Naive B cell (primary cell): ENCODE results near the gene F12. TPM values are rescaled to one million over a fixed set of nuclear protein-coding genes. Genes with fewer than 3 reads are reported as not detected.

ENCODE experiments used
- ATAC-seq, 2 donors: fragments of 150-1000 bp; cut with Tn5 transposase; 2 replicates each; pipeline ENCODE4 v1.10.0; 2021; ENCODE audit warnings: low read depth in 2 of 2, mild to moderate bottlenecking in 2 of 2, moderate library complexity in 2 of 2
- DNase-seq: peaks from one replicate; pipeline ENCODE4 v3.0.0; 2022
- H3K27ac Mint-ChIP-seq, 6 donors: one replicate each; pipeline ENCODE4 v1.8.0; 2020 to 2022; ENCODE audit warnings: mild to moderate bottlenecking in 6 of 6, mixed read lengths in 6 of 6, moderate library complexity in 5 of 6, inconsistent platforms in 2 of 6
- H3K27me3 Mint-ChIP-seq, 3 donors: one replicate each; pipeline ENCODE4 v1.8.0; 2021 to 2022; ENCODE audit warnings: mixed read lengths in 3 of 3, mild to moderate bottlenecking in 1 of 3
- H3K36me3 Mint-ChIP-seq, 2 donors: one replicate each; pipeline ENCODE4 v1.8.0; 2020 to 2022; ENCODE audit warnings: mixed read lengths in 2 of 2, inconsistent platforms in 1 of 2, mild to moderate bottlenecking in 1 of 2
- H3K4me1 Mint-ChIP-seq, 3 donors: one replicate each; pipeline ENCODE4 v1.8.0; 2020 to 2022; ENCODE audit warnings: mixed read lengths in 3 of 3, inconsistent platforms in 1 of 3, mild to moderate bottlenecking in 1 of 3, moderate library complexity in 1 of 3
- H3K4me3 Mint-ChIP-seq, 8 donors: one replicate each; pipeline ENCODE4 v1.8.0; 2020 to 2022; ENCODE audit warnings: mild to moderate bottlenecking in 8 of 8, mixed read lengths in 8 of 8, moderate library complexity in 8 of 8, inconsistent platforms in 2 of 8
- H3K9me3 Mint-ChIP-seq, 7 donors: one replicate each; pipeline ENCODE4 v1.8.0; 2020 to 2022; ENCODE audit warnings: mixed read lengths in 7 of 7, mild to moderate bottlenecking in 5 of 7, inconsistent platforms in 2 of 7, moderate library complexity in 1 of 7
- polyA plus RNA-seq, 6 donors: library from polyadenylated mRNA; unstranded; fragments of 300-500 nt; fragmentation: Illumina TruSeq; gene quantifications; one replicate each; pipeline ENCODE4 v1.2.3, GENCODE V29; 2021; ENCODE audit warnings: low read depth in 6 of 6

Gene F12
- polyA plus RNA-seq, 6 donors from 2014 or later, result 0.56 to 1.4 (median 0.57) TPM; not detected in 3

- peak overlapping the region in 2 of 8 donors; percentile 30 to 83 for H3K4me3 Mint-ChIP-seq
These were observed 24.4 kb upstream of the F12 start for GRCh38 chr5:177433658-177434217.

GRCh38 chr5:177432839-177433657, 23.7 kb upstream of the F12 start:
- ATAC-seq, result no peak
- Mint-ChIP-seq H3K4me3 (peak overlapping the region in 4 of 8 donors; percentile 43 to 83 (median 72)), H3K36me3 (peaks cover 0 to 8% of the 10 kb centered on the region in 2 donors), H3K9me3 (no peaks in the 10 kb centered on the region), H3K27me3 (no peaks in the 10 kb centered on the region), H3K4me1 (peaks cover 40 to 61% (median 60%) of the 10 kb centered on the region in 3 donors), H3K27ac (peak overlapping the region in 5 of 6 donors; percentile 68 to 99 (median 84))
- DNase-seq, result no peak

More at GRCh38 chr5:177433658-177434217, 24.4 kb upstream of the F12 start:
- Mint-ChIP-seq H3K27me3 (no peaks in the 10 kb centered on the region), H3K4me1 (peaks cover 40 to 60% (median 59%) of the 10 kb centered on the region in 3 donors), H3K27ac (peak overlapping the region in 5 of 6 donors; percentile 20 to 96 (median 84)), H3K9me3 (no peaks in the 10 kb centered on the region), H3K36me3 (peaks cover 0 to 8% of the 10 kb centered on the region in 2 donors)
- no peak for DNase-seq
- no peak for ATAC-seq

- no peaks in the 10 kb centered on the region for H3K9me3 Mint-ChIP-seq
- no peaks in the 10 kb centered on the region for H3K27me3 Mint-ChIP-seq
- peak overlapping the region; percentile 56 to 97 (median 87) for H3K4me3 Mint-ChIP-seq
- H3K27ac Mint-ChIP-seq, result peak overlapping the region; percentile 96 to 99 (median 98)
- ATAC-seq (no peak), DNase-seq (no peak)
- peaks cover 47 to 69% (median 61%) of the 10 kb centered on the region in 3 donors for H3K4me1 Mint-ChIP-seq
- peaks cover 0 to 8% of the 10 kb centered on the region in 2 donors for H3K36me3 Mint-ChIP-seq
These were observed 22.9 kb upstream of the F12 start for GRCh38 chr5:177432143-177432838.

- peak overlapping the region; percentile 68 to 97 (median 87) for H3K4me3 Mint-ChIP-seq
- DNase-seq (peak; percentile 94), ATAC-seq (peak; percentile 69)
- H3K4me1 Mint-ChIP-seq, result peaks cover 46 to 65% (median 57%) of the 10 kb centered on the region in 3 donors
- peak overlapping the region; percentile 96 to 99 (median 98) for H3K27ac Mint-ChIP-seq
- no peaks in the 10 kb centered on the region for H3K9me3 Mint-ChIP-seq
- peaks cover 0 to 1% of the 10 kb centered on the region in 2 donors for H3K36me3 Mint-ChIP-seq
- no peaks in the 10 kb centered on the region for H3K27me3 Mint-ChIP-seq
These were observed 22.2 kb upstream of the F12 start for GRCh38 chr5:177431317-177432142.

GRCh38 chr5:177430972-177431316, 21.6 kb upstream of the F12 start:
- no peaks in the 10 kb centered on the region for H3K27me3 Mint-ChIP-seq
- no peaks in the 10 kb centered on the region for H3K36me3 Mint-ChIP-seq
- ATAC-seq (no peak), DNase-seq (no peak)
- H3K27ac Mint-ChIP-seq, result peak overlapping the region; percentile 96 to 99 (median 98)
- H3K4me1 Mint-ChIP-seq, result peaks cover 46 to 67% (median 57%) of the 10 kb centered on the region in 3 donors
- H3K9me3 Mint-ChIP-seq, result no peaks in the 10 kb centered on the region
- H3K4me3 Mint-ChIP-seq, result peak overlapping the region in 7 of 8 donors; percentile 83 to 97 (median 92)

GRCh38 chr5:177430140-177430951, 21.0 kb upstream of the F12 start:
- DNase-seq, result no peak
- Mint-ChIP-seq H3K27me3 (no peaks in the 10 kb centered on the region), H3K4me1 (peaks cover 50 to 71% (median 62%) of the 10 kb centered on the region in 3 donors)

GRCh38 chr5:177429248-177430040, 20.1 kb upstream of the F12 start:
- H3K27ac Mint-ChIP-seq, result peak overlapping the region; percentile 77 to 99 (median 96)
- peaks cover 53 to 74% (median 67%) of the 10 kb centered on the region in 3 donors for H3K4me1 Mint-ChIP-seq
- H3K36me3 Mint-ChIP-seq, result no peaks in the 10 kb centered on the region
- ATAC-seq, result peak; percentile 7 to 10
- H3K27me3 Mint-ChIP-seq, result no peaks in the 10 kb centered on the region
- DNase-seq, result peak; percentile 80
- H3K4me3 Mint-ChIP-seq, result peak overlapping the region; percentile 83 to 97 (median 93)
- H3K9me3 Mint-ChIP-seq, result no peaks in the 10 kb centered on the region

More at GRCh38 chr5:177430140-177430951, 21.0 kb upstream of the F12 start:
- Mint-ChIP-seq H3K9me3 (no peaks in the 10 kb centered on the region), H3K27ac (peak overlapping the region; percentile 77 to 99 (median 97)), H3K4me3 (peak overlapping the region; percentile 83 to 97 (median 93)), H3K36me3 (no peaks in the 10 kb centered on the region)
- ATAC-seq, result no peak

GRCh38 chr5:177428574-177429217, 19.3 kb upstream of the F12 start:
- H3K4me1 Mint-ChIP-seq, result peaks cover 53 to 74% (median 67%) of the 10 kb centered on the region in 3 donors
- H3K27ac Mint-ChIP-seq, result peak overlapping the region; percentile 77 to 99 (median 96)
- DNase-seq (no peak), ATAC-seq (no peak)
- H3K27me3 Mint-ChIP-seq, result no peaks in the 10 kb centered on the region
- H3K4me3 Mint-ChIP-seq, result peak overlapping the region; percentile 83 to 97 (median 93)
- H3K9me3 Mint-ChIP-seq, result no peaks in the 10 kb centered on the region
- no peaks in the 10 kb centered on the region for H3K36me3 Mint-ChIP-seq

GRCh38 chr5:177427919-177428573, 18.7 kb upstream of the F12 start:
- no peaks in the 10 kb centered on the region for H3K36me3 Mint-ChIP-seq
- peak overlapping the region; percentile 95 to 99 (median 96) for H3K27ac Mint-ChIP-seq
- H3K27me3 Mint-ChIP-seq, result no peaks in the 10 kb centered on the region
- no peaks in the 10 kb centered on the region for H3K9me3 Mint-ChIP-seq
- peaks cover 53 to 70% (median 63%) of the 10 kb centered on the region in 3 donors for H3K4me1 Mint-ChIP-seq
- DNase-seq (no peak), ATAC-seq (no peak)
- peak overlapping the region; percentile 83 to 97 (median 93) for H3K4me3 Mint-ChIP-seq

- Mint-ChIP-seq H3K4me1 (peaks cover 53 to 65% (median 59%) of the 10 kb centered on the region in 3 donors), H3K27me3 (no peaks in the 10 kb centered on the region), H3K27ac (peak overlapping the region; percentile 95 to 99 (median 96)), H3K36me3 (no peaks in the 10 kb centered on the region), H3K4me3 (peak overlapping the region; percentile 83 to 97 (median 93)), H3K9me3 (no peaks in the 10 kb centered on the region)
- no peak for DNase-seq
- no peak for ATAC-seq
These were observed 18.0 kb upstream of the F12 start for GRCh38 chr5:177427211-177427822.
